Pancreas (tissue), 10 donors: ENCODE measurements around the gene PLCB2. TPM values are rescaled to one million over a fixed set of nuclear protein-coding genes. Genes with fewer than 3 reads are reported as not detected.
A peak's percentile ranks its signal among the peaks of the same experiment; 100 is the strongest.

ENCODE experiments used
- ATAC-seq, 4 donors: fragments of 200-7000 bp; cut with Tn5 transposase; one replicate each; pipeline versions ENCODE4 v1.8.0 to v1.9.1; 2020; ENCODE audit warnings: mild to moderate bottlenecking in 4 of 4, moderate library complexity in 4 of 4
- DNase-seq, 6 donors: peaks; one replicate each; pipeline ENCODE4 v3.0.0-alpha.2; 2020
- FAIRE-seq: peaks from 2 replicates; lab custom pipeline; 2012; peaks lifted over from hg19 to GRCh38; lab: Jason Lieb, UNC
- H3K27ac ChIP-seq, 4 donors: fragments of 200-600 bp; sonication (generic); 1 replicate in 3 of 4; 2 replicates in 1 of 4; pipeline versions ENCODE4 v1.5.0 to v1.8.0; 2020
- H3K27me3 ChIP-seq, 4 donors: fragments of 200-600 bp; one replicate each; pipeline ENCODE4 v1.8.0; 2021
- H3K36me3 ChIP-seq, 3 donors: fragments of 200-600 bp; sonication (generic) in 1 of 3; one replicate each; pipeline versions ENCODE4 v1.5.0 to v1.8.0; 2020 to 2021
- H3K4me1 ChIP-seq, 3 donors: fragments of 200-600 bp; one replicate each; pipeline ENCODE4 v1.8.0; 2021
- H3K4me3 ChIP-seq, 4 donors: fragments of 200-600 bp; sonication (generic) in 2 of 4; one replicate each; pipeline versions ENCODE4 v1.5.0 to v1.8.0; 2020 to 2021
- H3K9me3 ChIP-seq, 4 donors: fragments of 200-600 bp; one replicate each; pipeline ENCODE4 v1.8.0; 2021
- WGBS, 2 donors: extraction: QIAGEN DNeasy Blood & Tissue Kit; methylation state at CpG; one replicate each; pipeline ENCODE4 v1.1.7; 2013; 5-methylcytosine and 5-hydroxymethylcytosine counted together
- intact Hi-C, 3 donors: fragments of 100-400 bp; cut with DNase I; formaldehyde crosslinking; loops; one replicate each; pipeline versions ENCODE4 v1.11.1 to v1.14.2; 2022
- polyA plus RNA-seq, 2 donors: library from polyadenylated mRNA; stranded (reverse); fragments of 200-250 nt; gene quantifications; one replicate each; pipeline ENCODE4 v1.2.3, GENCODE V29; 2013
- total RNA-seq, 6 donors: library from RNA; stranded (reverse); fragmentation: NEBNext Ultra II Directional in 4 of 6; extraction: Animal tissue kit (Norgen Biotek cat#: 25700) in 4 of 6; gene quantifications; one replicate each; pipeline versions ENCODE4 v1.2.1 to v1.2.4, GENCODE V29; 2021 to 2023
- TF ChIP-seq, protein P1 (sequence below), 4 donors: fragments of 200-600 bp; sonication (generic) in 3 of 4; IDR thresholded peaks; one replicate each; pipeline versions ENCODE4 v1.5.0 to v1.8.0; 2021; ENCODE audit warnings: antibody characterized with exemption in 4 of 4
- donor health status: healthy with polysubstance abuse.
- donor health status: DM: no; HTN: no; CAD: no; lungs with moderate emphysema.
- donor health status: DM: no; HTN: no; CAD: no.
- donor health status: control.
- donor health status: control.
- donor health status: Bipolar disorder and iron deficiency.
- donor health status: DM: yes; HTN: yes; CAD: no.
- donor health status: DM: no; HTN: no; CAD: no.
- donor health status: DM: no; HTN: no; CAD: no.
- donor health status: DM: yes; HTN: yes; CAD: no.

Gene PLCB2
- total and polyA plus RNA-seq, 8 donors, result 0.94 to 23.5 (median 5.7) TPM

DNA sequence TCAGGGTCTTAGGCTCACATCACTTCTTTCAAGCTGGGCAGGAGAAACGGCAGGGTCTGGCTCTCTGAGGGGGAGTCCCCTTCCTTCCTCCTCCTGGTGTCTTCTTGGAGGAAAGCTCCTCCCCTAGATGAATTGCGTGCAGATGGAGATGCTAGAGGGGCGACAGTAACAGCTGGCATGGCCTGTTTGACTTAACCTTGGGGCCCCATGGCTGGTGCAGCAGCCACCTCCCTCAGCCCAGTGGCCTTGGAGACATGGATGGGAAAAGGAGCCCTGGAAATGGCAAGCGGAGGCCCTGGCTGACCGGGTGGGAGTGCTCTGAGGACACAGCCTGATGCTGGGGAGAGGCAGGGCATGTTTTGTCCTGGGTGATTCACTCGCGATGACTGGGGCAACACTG, 48.7 kb downstream of the PLCB2 start:
- H3K4me3 ChIP-seq, result no peak overlapping the region
- intact Hi-C loops, result no loop called here
- TF ChIP-seq, protein P1, sequence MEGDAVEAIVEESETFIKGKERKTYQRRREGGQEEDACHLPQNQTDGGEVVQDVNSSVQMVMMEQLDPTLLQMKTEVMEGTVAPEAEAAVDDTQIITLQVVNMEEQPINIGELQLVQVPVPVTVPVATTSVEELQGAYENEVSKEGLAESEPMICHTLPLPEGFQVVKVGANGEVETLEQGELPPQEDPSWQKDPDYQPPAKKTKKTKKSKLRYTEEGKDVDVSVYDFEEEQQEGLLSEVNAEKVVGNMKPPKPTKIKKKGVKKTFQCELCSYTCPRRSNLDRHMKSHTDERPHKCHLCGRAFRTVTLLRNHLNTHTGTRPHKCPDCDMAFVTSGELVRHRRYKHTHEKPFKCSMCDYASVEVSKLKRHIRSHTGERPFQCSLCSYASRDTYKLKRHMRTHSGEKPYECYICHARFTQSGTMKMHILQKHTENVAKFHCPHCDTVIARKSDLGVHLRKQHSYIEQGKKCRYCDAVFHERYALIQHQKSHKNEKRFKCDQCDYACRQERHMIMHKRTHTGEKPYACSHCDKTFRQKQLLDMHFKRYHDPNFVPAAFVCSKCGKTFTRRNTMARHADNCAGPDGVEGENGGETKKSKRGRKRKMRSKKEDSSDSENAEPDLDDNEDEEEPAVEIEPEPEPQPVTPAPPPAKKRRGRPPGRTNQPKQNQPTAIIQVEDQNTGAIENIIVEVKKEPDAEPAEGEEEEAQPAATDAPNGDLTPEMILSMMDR (IDR thresholded peaks at IDR 0.05), result no peak
- peaks cover 0 to 1% (median 0%) of the 10 kb centered on the region in 3 donors for H3K4me1 ChIP-seq
- no peaks in the 10 kb centered on the region for H3K27me3 ChIP-seq
- DNase-seq (peak in 2 of 6 donors; percentile 16 to 33), ATAC-seq (no peak), FAIRE-seq (no peak)
- H3K27ac ChIP-seq, result no peak overlapping the region
- WGBS, 2 donors, result 83 to 86% methylated on average over 7 of the region's 7 CpGs
- no peaks in the 10 kb centered on the region for H3K36me3 ChIP-seq
- H3K9me3 ChIP-seq, result no peaks in the 10 kb centered on the region

DNA sequence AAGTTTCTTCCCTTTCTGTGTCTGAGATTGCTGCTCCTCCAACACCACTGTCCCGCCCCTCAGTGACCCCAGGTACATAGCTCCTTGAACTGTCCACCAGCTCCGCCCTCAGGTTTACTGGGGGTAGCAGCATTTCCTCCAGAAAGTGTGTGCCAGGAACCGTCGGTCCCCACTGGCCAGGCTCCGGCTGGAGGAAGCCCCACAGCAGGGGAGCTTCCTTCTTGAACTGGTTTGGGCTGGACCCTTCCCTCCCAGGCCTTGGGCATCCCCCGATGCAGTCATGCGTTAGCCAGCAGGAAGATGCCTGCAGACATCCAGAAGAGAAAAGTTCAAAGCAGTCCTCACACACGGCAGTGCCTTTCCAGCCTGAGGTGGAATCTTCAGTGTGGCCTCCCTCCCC, 49.2 kb downstream of the PLCB2 start:
- FAIRE-seq, result no peak
- peak in 2 of 6 donors; percentile 17 to 45 for DNase-seq
- ATAC-seq, result no peak
- peaks cover 0 to 6% (median 0%) of the 10 kb centered on the region in 3 donors for H3K4me1 ChIP-seq
- H3K9me3 ChIP-seq, result no peaks in the 10 kb centered on the region
- no peak overlapping the region for H3K4me3 ChIP-seq
- H3K36me3 ChIP-seq, result no peaks in the 10 kb centered on the region
- intact Hi-C loops, result no loop called here
- TF ChIP-seq, protein P1 (IDR thresholded peaks at IDR 0.05), result no peak
- no peaks in the 10 kb centered on the region for H3K27me3 ChIP-seq
- H3K27ac ChIP-seq, result no peak overlapping the region
- 75 to 76% methylated on average over 8 of the region's 8 CpGs for WGBS, 2 donors

DNA sequence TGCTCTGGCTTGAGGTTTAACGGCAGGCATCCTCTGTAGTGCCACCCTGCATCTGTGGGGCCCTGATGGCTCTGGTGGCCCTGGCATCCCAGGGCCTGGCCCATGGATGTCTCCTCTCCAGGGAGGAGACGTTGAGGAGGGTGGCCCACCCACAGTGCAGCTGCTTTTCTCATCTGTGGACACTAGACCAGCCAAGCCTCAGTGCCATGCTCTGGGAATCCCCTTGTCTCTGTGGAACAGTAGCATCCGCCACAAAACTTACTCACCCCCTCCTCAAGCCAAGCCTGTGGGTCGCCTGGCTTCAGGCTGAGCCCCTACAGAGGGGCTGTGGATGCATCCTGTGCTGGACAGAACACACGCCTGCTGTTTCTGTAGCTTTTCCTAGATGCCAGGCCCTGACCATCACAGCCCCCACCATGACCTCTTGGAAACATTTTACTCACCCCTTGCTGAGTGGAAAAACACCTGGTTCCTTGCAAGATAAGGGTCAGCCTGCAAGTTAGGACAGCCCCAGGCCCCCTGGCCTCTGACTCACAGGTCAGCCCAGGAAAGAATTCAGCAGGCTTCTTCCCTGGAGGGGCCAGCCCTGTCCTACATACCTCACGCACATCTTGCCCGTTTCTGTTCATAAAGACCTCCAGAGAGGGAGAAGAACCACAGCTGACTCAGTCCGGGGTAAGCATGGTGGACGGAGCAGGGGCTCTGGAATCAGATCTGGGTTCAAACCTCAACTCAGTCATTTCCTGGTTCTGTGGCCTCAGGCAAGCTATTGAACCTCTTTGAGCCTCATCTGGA, 49.9 kb downstream of the PLCB2 start:
- intact Hi-C loops, result no loop called here
- ATAC-seq (no peak), FAIRE-seq (no peak), DNase-seq (peak in 1 of 6 donors; percentile 27)
- TF ChIP-seq, protein P1 (IDR thresholded peaks at IDR 0.05), result no peak
- no peaks in the 10 kb centered on the region for H3K27me3 ChIP-seq
- no peaks in the 10 kb centered on the region for H3K36me3 ChIP-seq
- 78 to 87% methylated on average over 9 of the region's 9 CpGs for WGBS, 2 donors
- H3K4me1 ChIP-seq, result peaks cover 0 to 10% (median 0%) of the 10 kb centered on the region in 3 donors
- H3K27ac ChIP-seq, result no peak overlapping the region
- no peaks in the 10 kb centered on the region for H3K9me3 ChIP-seq
- H3K4me3 ChIP-seq, result no peak overlapping the region

DNA sequence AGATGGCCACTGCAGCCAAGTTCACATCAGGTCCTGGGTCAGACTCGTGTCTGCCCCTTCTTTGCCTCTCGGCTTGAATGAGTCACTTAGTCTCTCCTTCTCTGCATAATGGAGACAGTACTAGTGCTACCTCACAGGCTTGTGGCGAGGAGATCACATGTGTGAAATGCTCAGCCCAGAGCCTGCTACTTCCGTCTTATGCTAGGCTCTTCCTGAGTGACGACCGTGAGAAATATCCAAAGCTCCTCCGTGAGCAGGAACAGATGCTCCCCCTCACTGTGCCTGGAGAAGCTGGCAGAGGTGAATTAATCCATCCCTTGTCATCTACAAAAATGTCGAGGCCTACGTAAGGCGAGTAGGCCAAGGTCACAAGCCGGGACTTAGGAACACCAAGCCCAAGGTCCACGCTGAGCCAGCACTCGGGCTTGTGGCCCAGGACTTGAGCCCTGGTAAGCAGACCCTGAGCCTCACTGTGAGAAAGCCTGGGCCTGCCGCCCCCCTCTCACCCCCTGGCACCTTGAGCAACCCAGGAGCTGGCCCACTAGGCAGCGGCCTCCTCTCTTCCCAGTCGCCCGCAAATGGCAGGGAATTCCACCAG, 51.0 kb downstream of the PLCB2 start:
- 60 to 83% methylated on average over 17 of the region's 17 CpGs for WGBS, 2 donors
- Histone ChIP-seq H3K4me3 (no peak overlapping the region), H3K27me3 (no peaks in the 10 kb centered on the region), H3K36me3 (no peaks in the 10 kb centered on the region), H3K27ac (no peak overlapping the region), H3K4me1 (peaks cover 0 to 10% (median 0%) of the 10 kb centered on the region in 3 donors), H3K9me3 (no peaks in the 10 kb centered on the region)
- DNase-seq (peak in 2 of 6 donors; percentile 38 to 70), ATAC-seq (peak in 3 of 4 donors; percentile 31 to 51 (median 35)), FAIRE-seq (no peak)
- TF ChIP-seq, protein P1 (IDR thresholded peaks at IDR 0.05), result no peak
- intact Hi-C loops, result no loop called here
